Astrocyte (in vitro differentiated cells and primary cell): ENCODE data around the gene PTGS2. TPM values are rescaled to one million over a fixed set of nuclear protein-coding genes. Genes with fewer than 3 reads are reported as not detected.

Source experiments
- DNase-seq: peaks from one replicate; pipeline ENCODE4 v3.0.0-alpha.2; 2010; ENCODE audit warnings: low read depth
- FAIRE-seq: peaks from 2 replicates; lab custom pipeline; 2011; peaks lifted over from hg19 to GRCh38; lab: Jason Lieb, UNC
- H2AFZ ChIP-seq: 2 replicates; pipeline ENCODE4 v1.6.0; 2012; ENCODE audit warnings: low read depth, low read length, inconsistent platforms
- H3K27ac ChIP-seq: 2 replicates; pipeline ENCODE4 v1.5.1; 2011; ENCODE audit warnings: low read depth, low read length, inconsistent platforms
- H3K27me3 ChIP-seq: 2 replicates; pipeline ENCODE4 v1.6.0; 2011; ENCODE audit warnings: low read length, inconsistent platforms; ENCODE audit not compliant: insufficient read depth
- H3K36me3 ChIP-seq: 2 replicates; pipeline ENCODE4 v1.5.1; 2011; ENCODE audit warnings: low read length, inconsistent platforms; ENCODE audit not compliant: insufficient read depth
- H3K4me1 ChIP-seq: 2 replicates; pipeline ENCODE4 v1.5.1; 2011; ENCODE audit warnings: low read length, inconsistent platforms; ENCODE audit not compliant: insufficient read depth
- H3K4me2 ChIP-seq: 2 replicates; pipeline ENCODE4 v1.6.0; 2012; ENCODE audit warnings: low read length, inconsistent platforms
- H3K4me3 ChIP-seq: 2 replicates; pipeline ENCODE4 v1.5.1; 2011; ENCODE audit warnings: low read depth, mild to moderate bottlenecking, low read length, inconsistent platforms; ENCODE audit not compliant: insufficient read depth
- H3K79me2 ChIP-seq: 2 replicates; pipeline ENCODE4 v1.6.0; 2012; ENCODE audit warnings: mild to moderate bottlenecking, low read length, inconsistent platforms; ENCODE audit not compliant: insufficient read depth
- H3K9ac ChIP-seq: 2 replicates; pipeline ENCODE4 v1.6.0; 2012; ENCODE audit warnings: mild to moderate bottlenecking, low read length, inconsistent platforms
- H3K9me3 ChIP-seq: 2 replicates; pipeline ENCODE4 v1.5.1; 2012; ENCODE audit warnings: low read depth, mild to moderate bottlenecking, low read length, inconsistent platforms; ENCODE audit not compliant: insufficient read depth
- H4K20me1 ChIP-seq: 2 replicates; pipeline ENCODE4 v1.6.0; 2012; ENCODE audit warnings: low read length, inconsistent platforms; ENCODE audit not compliant: insufficient read depth
- H3K27ac Mint-ChIP-seq: one replicate; pipeline ENCODE4 v1.8.0; 2021; ENCODE audit warnings: mild to moderate bottlenecking, mixed read lengths; ENCODE audit not compliant: unreplicated experiment
- H3K27me3 Mint-ChIP-seq: one replicate; pipeline ENCODE4 v1.8.0; 2021; ENCODE audit warnings: low read depth, mixed read lengths; ENCODE audit not compliant: unreplicated experiment
- H3K36me3 Mint-ChIP-seq: one replicate; pipeline ENCODE4 v1.8.0; 2021; ENCODE audit warnings: low read depth, mixed read lengths; ENCODE audit not compliant: unreplicated experiment
- H3K4me1 Mint-ChIP-seq: one replicate; pipeline ENCODE4 v1.8.0; 2021; ENCODE audit warnings: low read depth, mixed read lengths; ENCODE audit not compliant: unreplicated experiment
- H3K4me3 Mint-ChIP-seq: one replicate; pipeline ENCODE4 v1.8.0; 2021; ENCODE audit warnings: mild to moderate bottlenecking, moderate library complexity, mixed read lengths; ENCODE audit not compliant: unreplicated experiment
- H3K9me3 Mint-ChIP-seq: one replicate; pipeline ENCODE4 v1.8.0; 2021; ENCODE audit warnings: mild to moderate bottlenecking, mixed read lengths; ENCODE audit not compliant: unreplicated experiment
- EZH2 ChIP-seq: IDR thresholded peaks from 2 replicates; pipeline ENCODE4 v1.6.1; 2012; ENCODE audit warnings: mild to moderate bottlenecking, low read length, inconsistent platforms; ENCODE audit not compliant: insufficient read depth
- total RNA-seq: library from RNA; stranded (reverse); gene quantifications from 2 replicates; pipeline ENCODE4 v1.2.1, GENCODE V29; 2021
- TF ChIP-seq, protein P1 (sequence below): IDR thresholded peaks from 2 replicates; pipeline ENCODE4 v1.5.1; 2011; ENCODE audit warnings: low read depth, mild to moderate bottlenecking, inconsistent platforms, low read length, moderate library complexity; ENCODE audit not compliant: insufficient read depth

Gene PTGS2
- total RNA-seq, 1 donor from 2014 or later = 4.7 TPM

- TF ChIP-seq, protein P1, sequence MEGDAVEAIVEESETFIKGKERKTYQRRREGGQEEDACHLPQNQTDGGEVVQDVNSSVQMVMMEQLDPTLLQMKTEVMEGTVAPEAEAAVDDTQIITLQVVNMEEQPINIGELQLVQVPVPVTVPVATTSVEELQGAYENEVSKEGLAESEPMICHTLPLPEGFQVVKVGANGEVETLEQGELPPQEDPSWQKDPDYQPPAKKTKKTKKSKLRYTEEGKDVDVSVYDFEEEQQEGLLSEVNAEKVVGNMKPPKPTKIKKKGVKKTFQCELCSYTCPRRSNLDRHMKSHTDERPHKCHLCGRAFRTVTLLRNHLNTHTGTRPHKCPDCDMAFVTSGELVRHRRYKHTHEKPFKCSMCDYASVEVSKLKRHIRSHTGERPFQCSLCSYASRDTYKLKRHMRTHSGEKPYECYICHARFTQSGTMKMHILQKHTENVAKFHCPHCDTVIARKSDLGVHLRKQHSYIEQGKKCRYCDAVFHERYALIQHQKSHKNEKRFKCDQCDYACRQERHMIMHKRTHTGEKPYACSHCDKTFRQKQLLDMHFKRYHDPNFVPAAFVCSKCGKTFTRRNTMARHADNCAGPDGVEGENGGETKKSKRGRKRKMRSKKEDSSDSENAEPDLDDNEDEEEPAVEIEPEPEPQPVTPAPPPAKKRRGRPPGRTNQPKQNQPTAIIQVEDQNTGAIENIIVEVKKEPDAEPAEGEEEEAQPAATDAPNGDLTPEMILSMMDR = no peak
- TF ChIP-seq EZH2 = no peak
- no peak overlapping the region for H3K9ac ChIP-seq
- H3K27me3 ChIP-seq = no peaks in the 10 kb centered on the region
- no peaks in the 10 kb centered on the region for H3K36me3 ChIP-seq
- H3K27ac ChIP-seq = no peak overlapping the region
- H3K4me3 Mint-ChIP-seq = no peak overlapping the region
- no peaks in the 10 kb centered on the region for H4K20me1 ChIP-seq
- H3K9me3 ChIP-seq = no peaks in the 10 kb centered on the region
- FAIRE-seq (no peak), DNase-seq (no peak)
- H3K4me3 ChIP-seq = no peak overlapping the region
- H3K79me2 ChIP-seq = no peaks in the 10 kb centered on the region
- no peak overlapping the region for H2AFZ ChIP-seq
- no peaks in the 10 kb centered on the region for H3K36me3 Mint-ChIP-seq
- no peak overlapping the region for H3K27ac Mint-ChIP-seq
- H3K4me2 ChIP-seq = no peak overlapping the region
- no peaks in the 10 kb centered on the region for H3K4me1 Mint-ChIP-seq
- no peaks in the 10 kb centered on the region for H3K9me3 Mint-ChIP-seq
- H3K4me1 ChIP-seq = no peaks in the 10 kb centered on the region
- no peaks in the 10 kb centered on the region for H3K27me3 Mint-ChIP-seq
Observed at GRCh38 chr1:186634511-186634910, 45.7 kb downstream of the PTGS2 start.

- Histone ChIP-seq H3K9ac (no peak overlapping the region), H3K79me2 (no peaks in the 10 kb centered on the region), H2AFZ (no peak overlapping the region), H3K27ac (no peak overlapping the region), H3K4me3 (no peak overlapping the region), H3K4me2 (no peak overlapping the region), H3K36me3 (no peaks in the 10 kb centered on the region), H3K4me1 (no peaks in the 10 kb centered on the region), H3K27me3 (no peaks in the 10 kb centered on the region), H4K20me1 (no peaks in the 10 kb centered on the region), H3K9me3 (no peaks in the 10 kb centered on the region)
- Mint-ChIP-seq H3K9me3 (no peaks in the 10 kb centered on the region), H3K27ac (no peak overlapping the region), H3K4me1 (no peaks in the 10 kb centered on the region), H3K27me3 (no peaks in the 10 kb centered on the region), H3K36me3 (no peaks in the 10 kb centered on the region), H3K4me3 (no peak overlapping the region)
- TF ChIP-seq EZH2 = no peak
- TF ChIP-seq, protein P1 = no peak
- FAIRE-seq (no peak), DNase-seq (no peak)
Observed at GRCh38 chr1:186633116-186633515, 47.1 kb downstream of the PTGS2 start.

GRCh38 chr1:186629341-186629740 is 50.9 kb downstream of the PTGS2 start:
- Histone ChIP-seq H3K27ac (no peak overlapping the region), H3K27me3 (no peaks in the 10 kb centered on the region), H3K4me1 (no peaks in the 10 kb centered on the region), H2AFZ (no peak overlapping the region), H3K4me2 (no peak overlapping the region), H3K4me3 (no peak overlapping the region), H3K36me3 (no peaks in the 10 kb centered on the region), H3K9ac (no peak overlapping the region), H4K20me1 (no peaks in the 10 kb centered on the region), H3K9me3 (no peaks in the 10 kb centered on the region), H3K79me2 (no peaks in the 10 kb centered on the region)
- Mint-ChIP-seq H3K4me3 (no peak overlapping the region), H3K27me3 (no peaks in the 10 kb centered on the region), H3K36me3 (no peaks in the 10 kb centered on the region), H3K9me3 (no peaks in the 10 kb centered on the region), H3K4me1 (no peaks in the 10 kb centered on the region), H3K27ac (no peak overlapping the region)
- DNase-seq (no peak), FAIRE-seq (no peak)
- TF ChIP-seq EZH2 = no peak
- TF ChIP-seq, protein P1 = no peak
